ENCODE measurements around the gene SWI5.

The SWI5 gene

GRCh38 chr9:128293091-128293490 is 17.0 kb downstream of the SWI5 start:
- no peak for DNase-seq (ENCODE audit: low read depth)
- H3K4me3 ChIP-seq (ENCODE audit: low read depth, low read length), result no peak overlapping the region
- TF ChIP-seq CTCF (IDR thresholded peaks at IDR 0.05; ENCODE audit: insufficient read depth, low read depth, low read length, missing control alignments), result no peak

- no peak overlapping the region for H3K4me3 ChIP-seq (ENCODE audit: low read depth, low read length)
- TF ChIP-seq CTCF (IDR thresholded peaks at IDR 0.05; ENCODE audit: insufficient read depth, low read depth, low read length, missing control alignments), result no peak
- no peak for DNase-seq (ENCODE audit: low read depth)
Measured at GRCh38 chr9:128294142-128294541, 18.1 kb downstream of the SWI5 start.

GRCh38 chr9:128296340-128297220 is 20.5 kb downstream of the SWI5 start:
- TF ChIP-seq CTCF (IDR thresholded peaks at IDR 0.05; ENCODE audit: insufficient read depth, low read depth, low read length, missing control alignments), result no peak
- H3K4me3 ChIP-seq (ENCODE audit: low read depth, low read length), result no peak overlapping the region
- no peak for DNase-seq (ENCODE audit: low read depth)

GRCh38 chr9:128297221-128297773 is 21.2 kb downstream of the SWI5 start:
- no peak overlapping the region for H3K4me3 ChIP-seq (ENCODE audit: low read depth, low read length)
- DNase-seq (ENCODE audit: low read depth), result no peak
- no peak for TF ChIP-seq CTCF (IDR thresholded peaks at IDR 0.05; ENCODE audit: insufficient read depth, low read depth, low read length, missing control alignments)

- no peak for DNase-seq (ENCODE audit: low read depth)
- TF ChIP-seq CTCF (IDR thresholded peaks at IDR 0.05; ENCODE audit: insufficient read depth, low read depth, low read length, missing control alignments), result no peak
- no peak overlapping the region for H3K4me3 ChIP-seq (ENCODE audit: low read depth, low read length)
Measured at GRCh38 chr9:128298535-128299482, 22.7 kb downstream of the SWI5 start.

- no peak for DNase-seq (ENCODE audit: low read depth)
- no peak overlapping the region for H3K4me3 ChIP-seq (ENCODE audit: low read depth, low read length)
- TF ChIP-seq CTCF (IDR thresholded peaks at IDR 0.05; ENCODE audit: insufficient read depth, low read depth, low read length, missing control alignments), result no peak
Measured at GRCh38 chr9:128304136-128304970, 28.3 kb downstream of the SWI5 start.
